Nephron progenitor cell (in vitro differentiated cells): ENCODE data around the gene HGS.
A peak's percentile ranks its signal among the peaks of the same experiment; 100 is the strongest.

Experiments
- DNase-seq: peaks from one replicate; pipeline ENCODE4 v3.0.0; 2021
- H3K27ac Mint-ChIP-seq: 2 replicates; pipeline ENCODE4 v1.8.0; 2021; ENCODE audit warnings: mild to moderate bottlenecking, moderate library complexity, mixed read lengths
- H3K27me3 Mint-ChIP-seq: 2 replicates; pipeline ENCODE4 v1.8.0; 2021; ENCODE audit warnings: mild to moderate bottlenecking, low read depth, mixed read lengths; ENCODE audit not compliant: poor library complexity
- H3K36me3 Mint-ChIP-seq: 2 replicates; pipeline ENCODE4 v1.8.0; 2021; ENCODE audit warnings: low read depth, mixed read lengths
- H3K4me1 Mint-ChIP-seq: 2 replicates; pipeline ENCODE4 v1.8.0; 2021; ENCODE audit warnings: mixed read lengths
- H3K4me3 Mint-ChIP-seq: 2 replicates; pipeline ENCODE4 v1.8.0; 2021; ENCODE audit warnings: mild to moderate bottlenecking, moderate library complexity, mixed read lengths
- H3K9me3 Mint-ChIP-seq: 2 replicates; pipeline ENCODE4 v1.8.0; 2021; ENCODE audit warnings: mild to moderate bottlenecking, moderate library complexity, mixed read lengths
- TF ChIP-seq, protein P1 (sequence below): fragments of 200-600 bp; sonication (generic); IDR thresholded peaks from 2 replicates; pipeline ENCODE4 v1.5.0; 2021; ENCODE audit warnings: antibody characterized with exemption

HGS gene

DNA sequence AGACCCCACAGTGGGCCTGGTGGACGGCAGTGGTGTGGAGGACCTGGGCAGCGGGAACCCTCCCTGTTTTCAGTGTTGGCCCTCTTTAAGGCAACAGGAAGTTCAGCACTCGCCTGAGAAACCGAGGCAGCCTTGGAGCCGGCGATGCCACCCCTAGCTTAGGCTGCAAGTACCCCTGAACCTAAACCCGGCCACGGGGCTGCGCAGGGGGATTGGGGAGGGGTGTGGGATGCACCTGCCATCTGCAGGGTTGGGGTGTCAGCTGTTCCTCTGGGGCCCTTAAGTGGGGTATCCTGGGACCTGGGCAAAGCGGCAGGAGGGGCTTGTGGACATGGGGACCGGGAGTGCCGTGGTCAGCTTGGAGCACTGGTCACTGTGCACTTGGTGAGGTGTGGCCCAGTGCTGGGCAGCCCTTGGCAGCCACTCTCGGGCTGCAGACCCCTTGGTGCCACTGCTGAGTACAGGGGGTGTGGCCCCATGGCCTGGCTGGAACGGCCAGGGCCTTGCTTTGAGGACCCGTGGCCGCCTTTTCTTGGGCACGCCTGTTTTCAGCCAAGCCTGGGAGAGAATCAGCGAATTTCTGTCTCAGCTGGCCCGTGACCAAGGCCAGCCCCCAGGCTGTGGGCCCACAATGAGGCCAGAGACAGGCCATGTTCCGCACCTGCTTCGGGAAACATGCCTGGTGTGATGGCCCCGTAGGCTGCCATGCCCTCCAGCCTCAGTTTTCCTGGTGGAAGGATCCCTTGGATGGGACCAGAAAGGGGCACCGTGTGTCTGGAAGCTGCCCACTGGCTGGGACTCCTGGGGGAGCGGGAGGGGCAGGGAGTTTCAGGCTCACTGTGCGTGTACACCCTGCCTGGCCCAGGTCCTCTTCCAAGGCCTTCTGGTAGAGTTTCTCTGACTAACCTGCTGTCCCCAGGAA is 24.2 kb downstream of the HGS start:
- DNase-seq: no peak
- Mint-ChIP-seq H3K4me1 (peaks cover 30% of the 10 kb centered on the region), H3K4me3 (no peak overlapping the region), H3K9me3 (no peaks in the 10 kb centered on the region), H3K27ac (no peak overlapping the region), H3K36me3 (peaks cover 27% of the 10 kb centered on the region), H3K27me3 (peaks cover 26% of the 10 kb centered on the region)
- TF ChIP-seq, protein P1, sequence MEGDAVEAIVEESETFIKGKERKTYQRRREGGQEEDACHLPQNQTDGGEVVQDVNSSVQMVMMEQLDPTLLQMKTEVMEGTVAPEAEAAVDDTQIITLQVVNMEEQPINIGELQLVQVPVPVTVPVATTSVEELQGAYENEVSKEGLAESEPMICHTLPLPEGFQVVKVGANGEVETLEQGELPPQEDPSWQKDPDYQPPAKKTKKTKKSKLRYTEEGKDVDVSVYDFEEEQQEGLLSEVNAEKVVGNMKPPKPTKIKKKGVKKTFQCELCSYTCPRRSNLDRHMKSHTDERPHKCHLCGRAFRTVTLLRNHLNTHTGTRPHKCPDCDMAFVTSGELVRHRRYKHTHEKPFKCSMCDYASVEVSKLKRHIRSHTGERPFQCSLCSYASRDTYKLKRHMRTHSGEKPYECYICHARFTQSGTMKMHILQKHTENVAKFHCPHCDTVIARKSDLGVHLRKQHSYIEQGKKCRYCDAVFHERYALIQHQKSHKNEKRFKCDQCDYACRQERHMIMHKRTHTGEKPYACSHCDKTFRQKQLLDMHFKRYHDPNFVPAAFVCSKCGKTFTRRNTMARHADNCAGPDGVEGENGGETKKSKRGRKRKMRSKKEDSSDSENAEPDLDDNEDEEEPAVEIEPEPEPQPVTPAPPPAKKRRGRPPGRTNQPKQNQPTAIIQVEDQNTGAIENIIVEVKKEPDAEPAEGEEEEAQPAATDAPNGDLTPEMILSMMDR: no peak

DNA sequence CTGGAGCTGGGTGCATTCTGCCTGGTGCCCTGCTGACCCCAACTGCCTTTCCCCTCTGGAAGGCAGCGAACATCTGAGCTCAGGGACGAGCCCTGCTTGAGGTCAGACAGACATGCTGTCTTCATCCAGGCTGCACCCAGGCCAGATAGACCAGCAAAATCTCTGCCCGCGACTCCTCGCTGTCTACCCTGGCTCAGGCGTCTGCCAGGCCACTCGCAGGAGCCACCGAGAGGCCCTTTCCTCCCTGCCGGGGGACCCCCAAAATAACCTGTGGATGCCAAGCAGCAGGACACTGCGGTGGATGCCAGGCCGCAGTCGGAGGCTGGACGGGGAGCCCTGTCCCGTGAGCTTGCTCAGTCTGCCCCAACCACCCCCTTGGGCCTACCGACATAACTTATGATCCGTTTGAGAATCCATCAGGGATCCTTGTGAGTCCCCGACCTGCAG is 25.0 kb downstream of the HGS start:
- Mint-ChIP-seq H3K27ac (no peak overlapping the region), H3K27me3 (peaks cover 26% of the 10 kb centered on the region), H3K9me3 (no peaks in the 10 kb centered on the region), H3K4me3 (no peak overlapping the region), H3K36me3 (peaks cover 27% of the 10 kb centered on the region), H3K4me1 (peaks cover 37% of the 10 kb centered on the region)
- DNase-seq: no peak
- TF ChIP-seq, protein P1: no peak

DNA sequence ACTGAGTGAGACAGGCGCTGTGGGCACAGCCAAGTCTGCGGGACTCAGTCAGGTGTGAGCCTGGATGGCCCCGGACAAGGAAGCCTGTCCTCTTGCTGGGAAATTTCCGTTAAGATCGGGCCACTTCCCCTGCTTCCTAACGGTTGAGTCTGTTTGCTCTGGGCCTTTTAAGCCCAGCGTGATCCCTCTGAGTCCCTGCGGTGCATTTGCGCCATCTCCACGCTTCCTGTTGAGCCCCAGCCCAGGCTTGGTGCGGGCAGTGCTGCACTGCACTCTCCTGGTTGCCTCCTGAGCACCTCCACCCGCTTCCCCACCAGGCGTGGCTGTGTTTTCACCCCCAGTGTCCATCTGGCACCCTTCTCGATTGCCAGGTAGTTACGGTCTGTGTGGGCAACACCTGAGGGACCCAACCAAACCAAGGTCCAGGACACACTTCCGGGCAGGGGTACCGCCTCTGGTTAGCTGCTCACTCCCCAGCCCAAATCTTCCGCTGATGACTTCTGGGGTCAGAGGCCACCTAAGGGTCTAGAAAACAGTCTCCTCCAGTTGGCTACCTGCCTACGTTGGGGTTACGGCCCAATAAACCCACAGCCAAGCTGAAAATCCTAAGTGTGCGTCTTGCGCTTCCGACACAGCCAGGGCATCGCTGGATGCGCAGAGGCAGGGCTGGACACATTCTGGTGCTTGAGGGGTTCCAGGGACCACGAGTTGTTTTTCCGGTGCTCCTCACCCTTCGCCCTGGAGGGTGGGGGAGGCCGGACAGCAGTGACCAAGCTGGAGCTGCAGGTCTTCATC is 26.9 kb downstream of the HGS start:
- Mint-ChIP-seq H3K36me3 (peaks cover 17% of the 10 kb centered on the region), H3K9me3 (no peaks in the 10 kb centered on the region), H3K4me3 (peak overlapping the region; percentile 70), H3K27ac (no peak overlapping the region), H3K4me1 (peaks cover 34% of the 10 kb centered on the region), H3K27me3 (peaks cover 26% of the 10 kb centered on the region)
- TF ChIP-seq, protein P1: no peak
- no peak for DNase-seq

DNA sequence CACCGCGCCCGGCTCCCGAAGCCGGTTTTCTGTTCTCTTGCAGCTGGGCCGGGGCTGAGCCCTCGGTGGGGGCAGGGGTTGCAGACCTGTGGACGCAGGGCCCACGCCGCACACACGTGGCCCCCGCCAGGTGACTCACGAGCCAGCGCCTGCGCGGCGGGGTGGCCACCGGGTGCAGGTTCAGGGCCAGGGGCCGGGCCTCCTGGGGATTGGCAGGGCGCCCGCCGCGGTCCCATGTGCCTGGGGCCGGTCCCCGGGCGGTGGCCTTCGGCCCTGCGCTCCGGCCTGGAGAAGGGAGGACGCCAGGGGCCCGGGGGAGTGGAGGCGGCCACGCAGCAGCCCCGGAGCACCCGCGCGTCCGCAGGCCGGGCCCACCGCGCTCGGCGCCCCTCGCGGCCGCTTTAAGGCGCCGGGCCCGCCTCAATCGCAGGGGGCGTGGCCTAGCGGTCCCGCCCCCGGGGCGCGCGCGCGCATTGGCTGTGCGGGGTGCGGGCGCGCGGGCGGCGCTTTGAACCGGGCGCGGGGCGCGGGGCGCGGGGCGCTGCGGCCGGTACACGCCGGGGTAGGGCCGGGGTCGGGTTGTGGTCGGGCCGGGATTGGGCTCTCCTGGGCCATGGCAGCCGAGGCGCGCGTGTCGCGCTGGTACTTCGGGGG is 28.1 kb downstream of the HGS start, which contains the start of gene SLC25A10:
Gene SLC25A10, plus strand, starts transcription at position 471 of the 654 bp plus-strand sequence. Its CDS starts 143 bp downstream, at position 614.
- peaks cover 26% of the 10 kb centered on the region for H3K27me3 Mint-ChIP-seq
- H3K4me1 Mint-ChIP-seq: peaks cover 34% of the 10 kb centered on the region
- peak within 1 kb of the TSS; percentile 16 for H3K27ac Mint-ChIP-seq
- DNase-seq: peak; percentile 82
- H3K9me3 Mint-ChIP-seq: no peaks in the 10 kb centered on the region
- peak within 1 kb of the TSS; percentile 88 for H3K4me3 Mint-ChIP-seq
- H3K36me3 Mint-ChIP-seq: peaks cover 5% of the 10 kb centered on the region
- TF ChIP-seq, protein P1: no peak

DNA sequence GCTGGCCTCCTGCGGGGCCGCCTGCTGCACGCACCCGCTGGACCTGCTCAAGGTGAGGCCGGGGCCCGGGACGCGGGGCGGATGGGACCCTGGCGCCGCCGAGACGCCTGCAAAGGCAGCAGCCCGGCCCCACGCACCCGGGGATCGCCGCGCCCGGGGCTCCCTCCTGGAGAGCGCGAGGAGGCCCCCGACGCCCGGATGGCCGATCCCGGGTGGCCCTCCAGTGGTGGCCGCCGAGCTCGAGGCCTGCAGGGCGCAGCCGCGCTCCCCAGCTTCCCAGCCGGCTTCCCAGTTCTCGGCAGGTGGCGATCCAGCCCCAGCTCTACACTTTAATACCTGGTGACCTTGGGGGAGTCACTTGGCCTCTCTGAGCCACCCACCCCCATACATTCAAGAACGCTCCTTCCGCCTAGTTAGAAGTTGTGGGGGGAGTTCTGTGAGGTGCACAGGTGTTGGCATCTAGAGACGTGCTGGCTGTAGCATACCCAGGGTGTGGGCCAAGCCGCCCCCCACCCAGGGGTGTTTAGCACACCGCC is 28.7 kb downstream of the HGS start:
- Mint-ChIP-seq H3K27ac (no peak overlapping the region), H3K4me1 (peaks cover 34% of the 10 kb centered on the region), H3K4me3 (peak overlapping the region; percentile 88), H3K27me3 (peaks cover 26% of the 10 kb centered on the region), H3K36me3 (peaks cover 5% of the 10 kb centered on the region), H3K9me3 (no peaks in the 10 kb centered on the region)
- TF ChIP-seq, protein P1: no peak
- DNase-seq: peak; percentile 55
